ENCODE measurements around the gene PRR33. TPM values are rescaled to one million over a fixed set of nuclear protein-coding genes. Genes with fewer than 3 reads are reported as not detected.
A peak's percentile ranks its signal among the peaks of the same experiment; 100 is the strongest.

PRR33 gene
- polyA plus RNA-seq, 6 donors from 2014 or later, result 0.08 to 0.44 (median 0.16) TPM; not detected in 2

DNA sequence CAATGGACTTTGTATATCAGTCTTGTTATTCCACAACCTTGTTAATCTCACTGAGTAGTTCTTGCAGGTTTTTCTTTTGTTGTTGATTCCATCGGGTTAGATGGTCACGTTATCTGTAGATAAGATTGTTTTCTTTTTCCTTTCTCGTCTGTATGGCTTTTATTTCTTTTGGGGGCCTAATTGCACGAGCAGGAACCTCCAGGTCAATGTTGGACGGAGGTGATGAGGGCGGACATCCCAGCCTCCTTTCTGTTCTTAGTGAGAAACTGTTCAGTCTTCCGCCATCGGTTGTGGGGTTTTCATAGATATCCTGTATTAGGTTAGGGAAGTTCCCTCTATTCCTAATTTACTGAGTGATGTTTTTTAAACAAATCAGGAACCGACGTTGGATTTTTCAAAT, 4.8 kb upstream of the PRR33 start:
- Mint-ChIP-seq H3K36me3 (peaks cover 0 to 6% of the 10 kb centered on the region in 2 donors), H3K27ac (peak overlapping the region in 2 of 6 donors; percentile 5 to 85), H3K27me3 (peaks cover 0 to 6% (median 0%) of the 10 kb centered on the region in 3 donors), H3K9me3 (peaks cover 0 to 8% (median 0%) of the 10 kb centered on the region in 7 donors), H3K4me1 (peaks cover 26 to 38% (median 29%) of the 10 kb centered on the region in 3 donors), H3K4me3 (peak overlapping the region; percentile 72 to 93 (median 82))
- peak in 1 of 2 donors; percentile 5 for ATAC-seq (ENCODE audit: low read depth in 2 of 2)
- DNase-seq, result no peak

GRCh38 chr11:1894759-1895158, 3.1 kb upstream of the PRR33 start:
- H3K4me3 Mint-ChIP-seq, result no peak overlapping the region
- DNase-seq (no peak), ATAC-seq (ENCODE audit: low read depth in 2 of 2) (no peak)
- peaks cover 0 to 6% of the 10 kb centered on the region in 2 donors for H3K36me3 Mint-ChIP-seq
- peaks cover 0 to 6% (median 0%) of the 10 kb centered on the region in 3 donors for H3K27me3 Mint-ChIP-seq
- H3K4me1 Mint-ChIP-seq, result peaks cover 31 to 52% (median 36%) of the 10 kb centered on the region in 3 donors
- peaks cover 0 to 8% (median 0%) of the 10 kb centered on the region in 7 donors for H3K9me3 Mint-ChIP-seq
- H3K27ac Mint-ChIP-seq, result peak overlapping the region in 1 of 6 donors; percentile 70

DNA sequence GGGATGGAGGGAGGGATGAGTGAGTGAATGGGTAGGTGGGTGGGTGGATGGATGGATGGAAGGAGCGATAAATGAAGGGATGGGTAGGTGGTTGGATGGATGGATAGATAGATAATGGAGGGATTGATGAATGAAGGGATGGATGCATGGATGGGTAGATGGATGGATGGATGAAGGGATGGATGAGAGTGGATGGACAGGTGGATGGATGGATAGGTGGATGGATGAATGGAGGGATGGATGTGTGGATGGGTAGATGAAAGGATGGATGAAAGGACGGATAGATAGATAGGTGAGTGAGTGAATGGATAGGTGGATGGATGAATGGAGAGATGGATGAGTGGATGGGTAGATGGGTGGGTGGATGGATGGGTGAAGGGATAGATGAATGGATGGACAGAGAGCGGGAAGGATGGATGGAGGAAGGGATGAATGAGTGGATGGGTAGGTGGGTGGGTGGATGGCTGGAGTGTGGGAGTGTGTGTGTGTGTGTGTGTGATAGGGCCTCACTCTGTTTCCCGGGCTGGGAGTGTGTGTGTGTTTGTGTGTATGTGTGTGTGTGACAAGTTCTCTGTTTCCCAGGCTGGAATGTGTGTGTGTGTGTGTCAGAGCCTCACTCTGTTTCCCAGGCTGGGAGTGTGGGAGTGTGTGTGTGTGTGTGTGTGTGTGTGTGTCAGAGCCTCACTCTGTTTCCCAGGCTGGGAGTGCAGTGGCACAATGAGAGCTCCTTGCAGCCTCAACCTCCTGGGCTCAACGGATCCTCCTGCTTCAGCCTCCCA, 2.1 kb upstream of the PRR33 start:
- H3K27me3 Mint-ChIP-seq, result peaks cover 0 to 6% (median 0%) of the 10 kb centered on the region in 3 donors
- H3K36me3 Mint-ChIP-seq, result peaks cover 0 to 6% of the 10 kb centered on the region in 2 donors
- no peak for DNase-seq
- peaks cover 37 to 60% (median 41%) of the 10 kb centered on the region in 3 donors for H3K4me1 Mint-ChIP-seq
- no peak for ATAC-seq (ENCODE audit: low read depth in 2 of 2)
- H3K9me3 Mint-ChIP-seq, result peaks cover 0 to 8% (median 0%) of the 10 kb centered on the region in 7 donors
- peak overlapping the region in 3 of 6 donors; percentile 3 to 95 (median 80) for H3K27ac Mint-ChIP-seq
- H3K4me3 Mint-ChIP-seq, result peak overlapping the region in 1 of 8 donors; percentile 21

GRCh38 chr11:1892558-1892957, 863 bp upstream of the PRR33 start:
- peaks cover 0 to 6% of the 10 kb centered on the region in 2 donors for H3K36me3 Mint-ChIP-seq
- H3K4me1 Mint-ChIP-seq, result peaks cover 34 to 64% (median 50%) of the 10 kb centered on the region in 3 donors
- H3K27ac Mint-ChIP-seq, result peak overlapping the region in 1 of 6 donors; percentile 29
- peaks cover 0 to 2% (median 0%) of the 10 kb centered on the region in 3 donors for H3K27me3 Mint-ChIP-seq
- peaks cover 0 to 8% (median 0%) of the 10 kb centered on the region in 7 donors for H3K9me3 Mint-ChIP-seq
- ATAC-seq (ENCODE audit: low read depth in 2 of 2) (no peak), DNase-seq (no peak)
- peak overlapping the region in 1 of 8 donors; percentile 6 for H3K4me3 Mint-ChIP-seq

DNA sequence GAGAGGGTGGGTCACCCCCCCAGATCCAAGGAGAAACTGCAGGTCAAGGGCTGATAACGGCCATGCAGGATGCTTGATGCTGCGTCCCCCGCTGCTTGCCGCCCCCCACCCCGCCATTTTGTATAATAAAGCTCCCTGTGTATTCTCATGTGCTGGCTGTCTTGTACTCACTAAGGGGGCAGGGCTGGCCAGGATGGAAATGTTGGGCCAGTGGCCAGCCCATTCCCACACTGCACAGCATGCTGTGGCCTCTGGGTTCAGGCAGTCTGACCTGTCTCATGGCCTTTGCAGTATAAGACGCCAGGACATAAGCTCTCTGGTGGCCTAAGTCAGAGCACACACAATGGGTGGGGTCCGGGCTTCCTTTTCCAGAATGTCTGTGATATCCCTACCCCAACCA, 421 bp upstream of the PRR33 start:
- DNase-seq (no peak), ATAC-seq (ENCODE audit: low read depth in 2 of 2) (no peak)
- Mint-ChIP-seq H3K36me3 (peaks cover 0 to 6% of the 10 kb centered on the region in 2 donors), H3K4me1 (peaks cover 32 to 59% (median 46%) of the 10 kb centered on the region in 3 donors), H3K4me3 (peak overlapping the region in 1 of 8 donors; percentile 25), H3K27me3 (no peaks in the 10 kb centered on the region), H3K9me3 (peaks cover 0 to 8% (median 0%) of the 10 kb centered on the region in 7 donors), H3K27ac (no peak overlapping the region)

- no peak for DNase-seq
- ATAC-seq (ENCODE audit: low read depth in 2 of 2), result peak; percentile 7 to 17
- Mint-ChIP-seq H3K27ac (peak overlapping the region in 2 of 6 donors; percentile 32 to 60), H3K4me1 (peaks cover 27 to 50% (median 37%) of the 10 kb centered on the region in 3 donors), H3K4me3 (peak overlapping the region in 5 of 8 donors; percentile 15 to 58 (median 26)), H3K9me3 (peaks cover 0 to 8% (median 0%) of the 10 kb centered on the region in 7 donors), H3K27me3 (no peaks in the 10 kb centered on the region), H3K36me3 (peaks cover 0 to 6% of the 10 kb centered on the region in 2 donors)
Measured at GRCh38 chr11:1890856-1891830, 552 bp downstream of the PRR33 start.

GRCh38 chr11:1889941-1890855, 1.5 kb downstream of the PRR33 start:
- DNase-seq (peak; percentile 23), ATAC-seq (ENCODE audit: low read depth in 2 of 2) (peak; percentile 37 to 39)
- Mint-ChIP-seq H3K4me3 (peak overlapping the region in 7 of 8 donors; percentile 24 to 77 (median 51)), H3K27me3 (no peaks in the 10 kb centered on the region), H3K9me3 (peaks cover 0 to 8% (median 0%) of the 10 kb centered on the region in 7 donors), H3K4me1 (peaks cover 27 to 48% (median 37%) of the 10 kb centered on the region in 3 donors), H3K36me3 (peaks cover 0 to 6% of the 10 kb centered on the region in 2 donors), H3K27ac (peak overlapping the region in 1 of 6 donors; percentile 74)

DNA sequence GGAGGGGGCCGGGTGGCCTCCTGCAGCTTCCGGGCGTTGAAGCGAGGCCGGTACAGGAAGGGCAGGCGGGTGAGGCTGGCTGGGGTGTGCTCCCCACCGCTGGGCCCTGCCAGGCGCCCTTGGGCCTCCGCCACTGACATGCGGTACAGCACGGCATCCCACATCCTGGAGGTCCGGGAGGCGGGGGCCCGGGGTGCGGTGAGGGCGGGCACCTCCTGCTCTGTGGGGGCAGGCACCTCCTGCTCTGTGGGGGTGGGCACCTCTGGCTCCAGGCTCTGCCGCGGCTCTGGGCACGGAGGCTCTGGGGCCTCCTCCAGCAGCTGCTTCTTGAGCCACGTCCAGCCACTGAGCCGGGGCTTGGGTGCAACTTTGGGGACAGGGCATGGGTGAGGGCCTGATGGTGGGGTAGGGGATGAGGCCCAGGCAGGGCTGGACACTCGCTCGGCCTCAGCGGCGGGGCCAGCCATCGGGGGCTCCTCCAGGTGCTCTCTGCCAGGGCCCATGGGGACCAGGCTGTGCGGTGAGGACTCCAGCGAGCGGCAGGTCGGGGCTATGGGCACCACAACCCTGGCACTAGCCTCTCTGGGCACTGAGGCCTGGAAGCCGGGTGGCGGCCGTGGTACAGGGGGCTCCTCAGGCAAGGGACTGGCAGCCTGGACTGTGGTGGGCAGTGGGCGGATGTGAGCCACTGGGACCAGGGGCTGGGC, 2.3 kb downstream of the PRR33 start:
- Mint-ChIP-seq H3K27me3 (no peaks in the 10 kb centered on the region), H3K9me3 (peaks cover 0 to 8% (median 0%) of the 10 kb centered on the region in 7 donors), H3K4me3 (peak overlapping the region in 3 of 8 donors; percentile 26 to 67 (median 37)), H3K27ac (peak overlapping the region in 1 of 6 donors; percentile 73), H3K36me3 (peaks cover 0 to 6% of the 10 kb centered on the region in 2 donors), H3K4me1 (peaks cover 27 to 48% (median 37%) of the 10 kb centered on the region in 3 donors)
- ATAC-seq (ENCODE audit: low read depth in 2 of 2) (peak; percentile 49 to 52), DNase-seq (peak; percentile 28)

DNA sequence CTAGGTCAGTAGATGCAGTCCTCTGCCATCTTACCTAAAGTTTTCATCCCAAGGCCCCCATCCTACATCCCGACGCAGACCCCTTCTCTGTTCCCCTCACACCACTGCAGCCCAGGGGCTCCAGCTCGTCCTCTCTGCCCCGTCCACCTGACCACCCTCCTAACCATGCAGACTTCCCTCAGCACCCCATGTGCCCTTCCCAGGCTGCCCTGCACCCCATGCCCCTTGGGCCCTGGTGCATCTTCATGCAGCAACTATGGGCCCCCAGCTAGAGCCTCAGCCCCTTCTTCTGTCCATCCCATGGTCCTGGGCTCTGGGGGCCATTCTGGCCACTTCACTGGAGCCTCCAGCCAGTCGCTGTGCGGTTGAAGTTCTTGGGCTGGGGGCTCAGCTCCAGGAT, 2.9 kb downstream of the PRR33 start:
- H3K4me1 Mint-ChIP-seq, result peaks cover 26 to 47% (median 39%) of the 10 kb centered on the region in 3 donors
- H3K4me3 Mint-ChIP-seq, result peak overlapping the region in 5 of 8 donors; percentile 3 to 67 (median 64)
- H3K9me3 Mint-ChIP-seq, result peaks cover 0 to 8% (median 0%) of the 10 kb centered on the region in 7 donors
- no peak for ATAC-seq (ENCODE audit: low read depth in 2 of 2)
- peaks cover 0 to 6% of the 10 kb centered on the region in 2 donors for H3K36me3 Mint-ChIP-seq
- H3K27ac Mint-ChIP-seq, result peak overlapping the region in 3 of 6 donors; percentile 39 to 73 (median 45)
- no peaks in the 10 kb centered on the region for H3K27me3 Mint-ChIP-seq
- no peak for DNase-seq

- peak overlapping the region in 4 of 6 donors; percentile 39 to 78 (median 59) for H3K27ac Mint-ChIP-seq
- peaks cover 22 to 42% (median 36%) of the 10 kb centered on the region in 3 donors for H3K4me1 Mint-ChIP-seq
- no peak for DNase-seq
- H3K4me3 Mint-ChIP-seq, result peak overlapping the region in 3 of 8 donors; percentile 3 to 66 (median 64)
- H3K27me3 Mint-ChIP-seq, result no peaks in the 10 kb centered on the region
- ATAC-seq (ENCODE audit: low read depth in 2 of 2), result no peak
- peaks cover 0 to 4% (median 0%) of the 10 kb centered on the region in 7 donors for H3K9me3 Mint-ChIP-seq
- H3K36me3 Mint-ChIP-seq, result peaks cover 0 to 6% of the 10 kb centered on the region in 2 donors
Measured at GRCh38 chr11:1888347-1888753, 3.3 kb downstream of the PRR33 start.

Measured in naive B cell (primary cell).